ENCODE measurements around the gene SKIC2.
"Not testable (repeated sequence)": the region's sequence is repeated elsewhere in the genome, so short reads cannot be mapped to it uniquely, and the experiment has no call there.

DNA sequence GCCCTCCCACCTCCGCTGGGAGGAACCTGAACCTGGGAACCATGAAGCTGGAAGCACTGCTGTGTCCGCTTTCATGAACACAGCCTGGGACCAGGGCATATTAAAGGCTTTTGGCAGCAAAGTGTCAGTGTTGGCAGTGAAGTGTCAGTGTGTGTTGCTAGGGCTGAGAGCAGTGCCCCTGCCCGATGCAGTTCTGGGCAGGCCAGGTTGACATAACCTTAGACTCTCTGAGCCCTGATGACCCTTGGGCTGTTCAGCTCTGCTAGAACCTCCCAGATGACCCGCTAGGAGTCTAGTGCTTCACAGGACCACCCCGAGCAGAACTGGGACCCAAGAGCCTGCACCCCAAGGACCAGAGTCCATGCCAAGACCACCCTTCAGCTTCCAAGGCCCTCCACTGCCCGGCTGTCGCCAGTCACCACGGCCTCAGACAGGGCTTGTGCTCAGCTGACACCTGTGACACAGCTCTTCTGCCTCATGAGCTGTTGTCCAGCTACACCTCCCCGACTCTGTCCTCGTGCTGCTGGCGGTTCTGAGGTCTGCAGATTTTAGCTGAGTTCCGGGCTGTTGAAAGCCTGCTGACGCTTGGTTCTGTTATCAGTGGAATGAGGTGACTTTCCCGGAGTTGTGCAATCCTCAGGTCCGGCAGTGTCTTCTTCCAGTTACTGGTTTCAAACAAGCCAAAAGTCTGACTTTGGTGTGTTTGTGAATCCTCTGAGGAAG is 43.7 kb downstream of the SKIC2 start:
- TF ChIP-seq, protein P1, sequence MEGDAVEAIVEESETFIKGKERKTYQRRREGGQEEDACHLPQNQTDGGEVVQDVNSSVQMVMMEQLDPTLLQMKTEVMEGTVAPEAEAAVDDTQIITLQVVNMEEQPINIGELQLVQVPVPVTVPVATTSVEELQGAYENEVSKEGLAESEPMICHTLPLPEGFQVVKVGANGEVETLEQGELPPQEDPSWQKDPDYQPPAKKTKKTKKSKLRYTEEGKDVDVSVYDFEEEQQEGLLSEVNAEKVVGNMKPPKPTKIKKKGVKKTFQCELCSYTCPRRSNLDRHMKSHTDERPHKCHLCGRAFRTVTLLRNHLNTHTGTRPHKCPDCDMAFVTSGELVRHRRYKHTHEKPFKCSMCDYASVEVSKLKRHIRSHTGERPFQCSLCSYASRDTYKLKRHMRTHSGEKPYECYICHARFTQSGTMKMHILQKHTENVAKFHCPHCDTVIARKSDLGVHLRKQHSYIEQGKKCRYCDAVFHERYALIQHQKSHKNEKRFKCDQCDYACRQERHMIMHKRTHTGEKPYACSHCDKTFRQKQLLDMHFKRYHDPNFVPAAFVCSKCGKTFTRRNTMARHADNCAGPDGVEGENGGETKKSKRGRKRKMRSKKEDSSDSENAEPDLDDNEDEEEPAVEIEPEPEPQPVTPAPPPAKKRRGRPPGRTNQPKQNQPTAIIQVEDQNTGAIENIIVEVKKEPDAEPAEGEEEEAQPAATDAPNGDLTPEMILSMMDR (IDR thresholded peaks at IDR 0.05) = not testable (repeated sequence)
- not testable (repeated sequence) for TF ChIP-seq POLR2A (IDR thresholded peaks at IDR 0.05)

Data from vagina (tissue), 2 donors.